Epidermal melanocyte (primary cell): Measurements from ENCODE around the gene PRORP.
A peak's percentile ranks its signal among the peaks of the same experiment; 100 is the strongest.
"Not testable (repeated sequence)": the region's sequence is repeated elsewhere in the genome, so short reads cannot be mapped to it uniquely, and the experiment has no call there.

ENCODE experiments used
- DNase-seq: peaks from one replicate; pipeline ENCODE4 v3.0.0; 2011; ENCODE audit warnings: low spot score; ENCODE audit not compliant: insufficient read length

The PRORP gene

DNA sequence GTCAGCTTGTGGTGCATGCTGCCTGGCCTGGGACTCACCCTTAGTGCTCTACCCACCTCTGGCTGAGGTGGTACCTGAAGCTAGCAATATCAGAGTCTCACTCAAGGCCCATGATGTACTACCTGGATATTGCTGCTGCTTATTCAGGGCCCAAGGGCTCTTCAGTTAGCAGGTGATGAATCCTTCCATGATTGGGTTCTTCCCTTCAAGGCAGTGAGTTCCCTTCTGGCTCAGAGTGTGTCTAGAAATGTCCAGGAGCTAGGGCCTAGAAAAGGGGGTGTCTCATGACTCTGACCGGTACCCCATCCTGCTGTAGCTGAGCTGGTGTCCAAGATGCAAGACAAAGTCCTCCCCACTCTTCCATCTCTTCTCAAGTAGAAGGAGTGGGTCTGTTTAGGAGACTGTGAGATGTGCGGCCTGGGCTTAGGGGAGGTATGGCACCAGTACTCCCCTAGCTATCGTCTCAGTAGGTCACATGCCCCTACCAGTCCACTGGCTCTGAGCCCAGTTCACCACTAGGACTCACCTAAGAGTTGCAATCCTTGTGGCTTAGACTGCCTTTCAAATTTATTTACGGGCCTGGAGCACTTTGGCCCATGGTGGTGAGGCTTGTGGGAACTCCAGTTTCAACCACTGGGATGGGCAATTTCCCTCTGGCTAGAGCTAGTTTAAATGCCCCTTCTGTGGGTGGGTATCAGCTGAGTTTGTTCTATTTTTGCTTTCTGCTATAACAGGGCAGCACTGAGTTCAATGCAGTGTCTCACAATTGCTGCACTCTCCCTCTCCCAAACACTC, 12.2 kb downstream of the PRORP start:
- DNase-seq = no peak

DNA sequence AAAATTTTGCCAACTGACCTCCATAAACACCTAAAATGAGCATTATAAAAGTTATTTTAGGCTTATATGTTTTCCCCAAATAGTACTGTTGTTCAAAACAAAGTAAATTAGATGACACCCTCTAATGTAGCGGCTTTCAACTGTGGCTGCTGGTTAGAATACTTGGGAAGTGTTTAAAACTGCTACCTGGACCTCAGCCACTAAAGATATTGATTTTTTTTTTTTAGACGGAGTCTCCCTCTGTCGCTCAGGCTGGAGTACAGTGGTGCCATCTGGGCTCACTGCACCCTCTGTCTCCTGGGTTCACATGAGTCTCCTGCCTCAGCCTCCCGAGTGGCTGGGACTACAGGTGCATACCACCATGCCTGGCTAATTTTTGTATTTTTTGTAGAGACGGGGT, 16.2 kb downstream of the PRORP start:
- DNase-seq = no peak

DNA sequence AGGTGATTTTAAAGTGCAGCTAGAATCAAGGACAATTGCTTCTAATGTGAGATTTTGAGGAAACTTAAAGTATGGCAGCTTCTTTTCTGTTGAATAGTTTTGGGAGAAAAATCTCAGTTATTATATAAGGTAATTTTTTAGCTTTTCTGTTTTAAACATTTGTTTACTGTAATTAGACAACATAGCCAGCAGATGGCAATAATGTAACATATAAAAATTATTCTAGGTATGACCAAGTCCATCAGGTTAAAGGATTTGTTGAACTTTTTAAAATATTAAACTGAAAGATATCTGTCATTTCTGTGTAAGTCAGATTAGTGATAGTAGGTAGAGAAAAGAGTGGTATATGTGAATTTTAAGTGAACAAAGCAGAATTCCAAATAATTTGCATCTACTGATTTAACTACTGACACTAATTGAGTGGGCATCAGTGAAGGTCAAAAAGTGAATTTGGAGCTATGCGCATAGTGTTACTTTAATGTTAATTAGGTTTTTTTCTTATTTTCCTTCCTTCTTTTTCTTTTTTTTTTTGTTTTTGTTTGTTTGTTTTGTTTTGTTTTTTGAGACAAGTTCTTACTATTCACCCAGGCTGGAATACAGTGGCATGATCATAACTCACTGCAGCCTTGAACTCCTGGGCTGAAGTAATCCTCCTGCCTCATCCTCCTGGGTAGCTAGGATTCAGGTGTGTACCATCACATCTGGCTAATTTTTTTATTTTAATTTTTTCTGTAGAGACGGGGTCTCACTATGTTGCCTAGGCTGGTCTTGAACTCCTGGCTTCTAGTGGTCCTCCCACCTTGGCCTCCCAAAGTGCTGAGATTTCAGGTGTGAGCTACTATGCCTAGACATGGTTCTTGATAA, 18.6 kb downstream of the PRORP start:
- DNase-seq = no peak

DNA sequence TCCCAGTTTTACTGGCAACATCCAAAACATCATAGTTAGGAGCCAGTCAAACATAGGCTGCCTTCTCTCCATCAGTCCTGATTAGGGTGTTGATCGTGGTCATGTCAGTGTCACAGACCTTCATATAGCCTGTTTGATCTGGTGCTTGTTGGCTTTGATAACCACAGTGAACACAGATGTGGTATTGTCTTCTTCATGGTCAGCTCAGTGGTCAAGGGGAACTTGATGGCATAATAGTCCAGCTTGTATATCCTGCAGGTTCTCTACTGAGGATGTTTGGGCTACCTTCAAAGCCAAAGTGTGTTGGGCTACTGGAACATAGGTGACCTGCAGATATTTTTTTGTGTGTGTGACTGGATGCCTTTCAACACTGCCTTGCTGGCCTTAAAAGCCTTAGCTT, 21.7 kb downstream of the PRORP start:
- no peak for DNase-seq

DNA sequence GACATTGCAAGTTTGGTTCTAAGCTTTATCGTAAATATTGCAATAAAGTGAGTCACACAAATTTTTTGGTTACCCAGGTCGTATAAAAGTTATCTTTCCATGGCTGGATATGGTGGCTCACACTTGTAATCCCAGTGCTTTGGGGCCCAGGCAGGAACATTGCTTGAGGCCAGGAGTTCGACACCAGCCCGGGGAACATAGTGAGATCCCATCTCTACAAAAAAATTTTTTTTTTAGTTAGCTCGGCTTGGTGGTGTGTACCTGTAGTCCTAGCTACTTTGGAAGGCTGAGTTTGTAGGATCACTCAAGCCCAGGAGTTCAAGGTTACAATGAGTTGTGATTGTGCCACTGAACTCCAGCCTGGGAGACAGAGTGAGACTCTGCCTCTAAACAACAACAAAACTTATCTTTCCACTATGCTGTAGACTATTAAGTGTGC, 24.4 kb downstream of the PRORP start:
- DNase-seq = no peak

DNA sequence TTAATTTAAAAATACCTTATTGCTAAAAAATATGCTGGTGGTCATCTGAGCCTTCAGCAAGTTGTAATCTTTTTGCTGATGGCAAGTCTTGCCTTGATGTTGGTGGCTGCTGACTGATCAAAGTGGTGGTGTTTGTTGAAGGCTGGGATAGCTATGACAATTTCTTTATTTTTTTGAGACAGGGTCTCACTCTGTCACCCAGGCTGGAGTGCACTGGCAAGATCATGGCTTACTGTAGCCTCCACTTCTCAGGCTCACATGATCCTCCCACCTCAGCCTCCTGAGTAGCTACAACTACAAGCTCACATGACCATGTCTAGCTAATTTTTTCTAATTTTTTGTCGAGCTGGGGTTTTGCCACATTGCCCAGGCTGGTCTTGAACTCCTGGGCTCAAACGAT, 24.8 kb downstream of the PRORP start:
- no peak for DNase-seq

DNA sequence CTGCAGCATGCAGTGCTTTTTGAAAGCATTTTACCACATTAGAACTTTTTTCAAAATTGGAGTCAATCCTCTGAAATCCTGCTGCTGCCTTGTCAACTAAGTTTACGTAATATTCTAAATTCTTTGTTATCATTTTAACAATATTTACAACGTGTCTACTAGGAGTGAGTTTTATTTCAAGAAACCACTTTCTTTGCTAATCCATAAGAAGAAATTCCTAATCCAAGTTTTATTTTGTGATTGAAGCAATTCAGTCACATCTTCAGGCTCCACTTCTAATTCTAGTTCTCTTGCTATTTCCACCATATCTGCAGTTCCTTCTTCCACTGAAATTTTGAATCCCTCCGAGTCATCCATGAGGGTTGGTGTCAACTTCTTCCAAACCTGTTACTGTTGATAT, 25.4 kb downstream of the PRORP start:
- DNase-seq = no peak

DNA sequence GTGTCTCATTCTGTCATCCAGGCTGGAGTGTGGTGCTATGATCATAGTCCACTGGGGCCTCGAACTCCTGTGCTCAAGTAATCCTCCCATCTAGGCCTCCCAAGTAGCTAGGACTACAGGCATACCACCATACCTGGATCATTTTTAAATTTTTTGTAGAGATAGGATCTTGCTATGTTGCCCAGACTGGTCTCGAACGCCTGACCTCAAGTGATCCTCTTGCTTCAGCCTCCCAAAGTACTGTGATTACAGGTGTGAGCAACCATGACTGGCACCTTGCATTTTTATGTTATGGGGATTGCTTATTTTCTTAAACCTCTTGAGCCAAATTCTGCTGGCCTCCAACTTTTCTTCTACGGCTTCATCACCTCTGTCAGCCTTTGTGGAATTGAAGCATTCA, 26.9 kb downstream of the PRORP start:
- no peak for DNase-seq

DNA sequence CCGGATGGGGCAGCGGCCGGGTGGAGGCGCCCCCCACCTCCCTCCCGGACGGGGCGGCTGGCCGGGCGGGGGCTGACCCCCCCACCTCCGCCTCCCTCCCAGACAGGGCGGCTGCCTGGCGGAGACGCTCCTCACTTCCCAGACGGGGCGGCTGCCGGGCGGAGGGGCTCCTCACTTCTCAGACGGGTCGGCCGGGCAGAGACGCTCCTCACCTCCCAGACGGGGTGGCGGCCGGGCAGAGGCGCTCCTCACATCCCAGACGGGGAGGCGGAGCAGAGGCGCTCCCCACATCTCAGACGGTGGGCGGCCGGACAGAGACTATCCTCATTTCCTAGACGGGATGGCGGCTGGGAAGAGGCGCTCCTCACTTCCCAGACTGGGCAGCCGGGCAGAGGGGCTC, 30.2 kb downstream of the PRORP start:
- DNase-seq = not testable (repeated sequence)

DNA sequence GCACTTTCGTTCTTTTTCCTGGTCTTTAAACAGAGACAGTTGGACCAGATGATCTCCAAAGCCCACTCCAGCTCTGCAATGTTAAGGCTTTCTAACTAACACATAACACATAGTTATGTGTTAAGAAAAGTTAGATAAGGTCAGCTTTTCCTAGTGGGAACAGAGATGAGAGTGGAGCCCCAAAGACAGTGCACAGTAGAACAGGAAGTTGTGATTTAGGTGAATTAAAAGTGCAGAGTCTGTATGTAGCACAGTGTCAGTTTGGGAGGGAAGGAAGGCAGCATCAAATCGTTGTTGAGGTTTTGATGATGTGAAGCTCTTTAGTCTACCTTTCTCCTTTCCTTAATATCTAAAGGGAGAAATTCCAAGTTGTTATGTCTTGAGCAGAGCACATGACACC, 31.7 kb downstream of the PRORP start:
- no peak for DNase-seq

DNA sequence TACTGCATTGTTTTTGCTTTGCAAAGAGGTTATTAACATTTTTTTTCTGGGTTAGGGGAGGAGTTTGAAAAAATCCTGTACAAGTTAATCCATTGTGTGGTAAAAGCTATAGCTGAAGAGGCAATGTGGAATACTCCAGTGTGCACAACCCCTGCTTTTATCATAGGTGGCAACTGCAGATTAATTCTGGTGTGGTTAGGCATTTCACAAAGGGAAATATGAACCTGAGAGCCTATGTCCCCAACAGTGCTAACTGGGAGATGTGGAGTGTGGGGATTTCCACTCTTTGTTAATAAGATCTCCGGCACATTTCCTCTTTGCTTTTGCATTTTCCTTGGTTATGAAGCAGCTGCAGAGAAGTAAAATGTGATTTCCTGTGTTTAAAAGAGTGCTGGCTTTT, 33.6 kb downstream of the PRORP start:
- DNase-seq = no peak

DNA sequence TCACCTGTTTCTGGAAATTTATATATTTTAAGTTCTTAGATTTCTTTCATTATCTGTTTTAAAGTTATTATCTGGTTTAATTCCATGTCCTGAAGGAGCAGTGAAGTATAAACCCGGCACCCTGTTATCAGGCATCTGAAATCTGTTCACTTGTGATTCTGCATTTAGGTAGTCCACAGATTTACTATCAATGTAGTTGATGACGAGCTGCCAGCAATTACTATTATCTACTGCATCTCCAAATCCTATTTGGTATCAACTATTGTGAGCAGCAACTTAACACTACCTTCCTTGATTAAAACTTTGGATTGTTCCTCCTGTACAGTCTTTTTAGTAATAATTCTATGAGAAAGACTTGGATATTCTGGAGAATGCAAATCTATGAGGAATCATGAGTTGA, 36.1 kb downstream of the PRORP start:
- no peak for DNase-seq

DNA sequence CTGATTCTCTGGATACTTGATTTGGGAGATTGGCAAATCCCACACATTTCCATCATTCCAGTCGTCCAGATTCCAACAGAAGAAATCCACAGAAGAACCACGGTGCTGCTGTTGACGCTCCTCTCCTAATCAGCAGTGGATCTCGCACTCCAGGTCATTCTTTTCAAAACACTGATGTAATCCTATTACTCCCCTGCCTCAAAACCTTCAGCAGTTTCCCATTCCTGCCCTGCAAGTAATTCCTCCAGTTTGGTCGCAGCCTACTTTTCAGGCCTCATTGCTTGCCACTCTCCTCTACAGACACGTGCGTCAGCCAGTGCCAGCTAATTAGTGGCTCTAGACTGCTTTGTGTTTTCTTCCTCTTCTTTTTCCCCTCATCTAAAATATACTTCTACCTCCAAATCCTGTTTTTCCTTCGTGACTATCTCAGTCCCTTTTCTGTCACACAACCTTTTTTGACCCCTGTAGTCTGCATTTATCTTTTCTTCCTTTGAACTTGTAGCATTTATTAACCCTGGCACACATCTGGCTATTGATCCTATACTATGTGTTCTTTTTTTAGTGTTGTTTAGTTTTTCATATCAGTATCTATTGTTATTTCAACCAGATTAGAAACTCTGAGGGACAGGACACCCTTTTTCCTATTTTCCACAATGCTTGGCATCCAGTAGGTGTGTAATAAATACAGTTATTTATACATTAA, 36.8 kb downstream of the PRORP start:
- no peak for DNase-seq

DNA sequence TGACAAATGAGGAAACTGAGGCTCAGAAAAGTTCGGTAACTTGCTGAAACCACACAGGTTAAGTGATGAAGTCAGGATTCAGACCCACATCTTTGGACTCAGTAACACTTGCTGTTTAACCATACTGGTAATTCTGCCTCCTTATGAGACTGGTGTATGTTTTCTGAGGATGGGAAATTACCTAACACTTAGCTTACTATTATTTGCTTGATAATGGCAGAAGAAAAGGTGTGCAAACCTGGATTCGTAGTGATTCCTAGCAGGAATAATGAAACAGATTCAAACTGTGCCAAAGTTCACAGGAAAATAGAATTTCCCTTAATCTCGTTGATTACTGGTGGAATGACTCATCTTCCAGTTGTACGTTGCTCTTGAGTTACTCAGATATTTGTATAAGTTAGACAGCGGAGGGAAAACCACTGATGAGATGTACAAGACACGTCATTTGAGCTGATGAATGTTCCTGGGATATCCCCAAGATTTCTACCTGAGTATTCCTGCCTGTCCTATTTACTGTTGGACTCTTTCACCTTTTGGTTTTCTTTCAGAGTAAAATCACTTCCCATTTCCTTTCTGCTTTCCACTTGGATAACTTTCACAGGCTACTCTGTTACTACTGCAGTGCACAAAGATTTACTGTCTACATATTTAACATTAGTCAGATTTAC, 37.5 kb downstream of the PRORP start:
- peak; percentile 26 for DNase-seq

DNA sequence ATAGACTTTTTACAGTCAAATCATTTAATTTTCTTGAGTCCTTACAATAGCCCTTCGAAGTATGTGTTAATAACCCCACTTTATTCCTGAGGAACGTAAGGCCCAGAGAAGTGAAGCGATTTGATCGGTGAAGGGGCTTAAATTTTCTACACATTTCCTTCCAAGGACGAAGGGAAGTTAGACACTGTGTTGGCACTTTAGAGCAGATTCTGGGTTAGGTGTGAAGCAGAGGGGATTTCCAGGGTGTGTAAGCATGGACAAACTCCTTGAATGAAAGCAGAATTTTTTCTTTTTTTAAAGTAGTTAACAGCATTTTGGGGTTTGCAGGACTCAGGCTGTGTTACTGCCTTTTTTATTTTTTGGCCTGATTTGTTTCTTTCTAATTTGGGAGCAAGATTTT, 38.9 kb downstream of the PRORP start:
- no peak for DNase-seq

DNA sequence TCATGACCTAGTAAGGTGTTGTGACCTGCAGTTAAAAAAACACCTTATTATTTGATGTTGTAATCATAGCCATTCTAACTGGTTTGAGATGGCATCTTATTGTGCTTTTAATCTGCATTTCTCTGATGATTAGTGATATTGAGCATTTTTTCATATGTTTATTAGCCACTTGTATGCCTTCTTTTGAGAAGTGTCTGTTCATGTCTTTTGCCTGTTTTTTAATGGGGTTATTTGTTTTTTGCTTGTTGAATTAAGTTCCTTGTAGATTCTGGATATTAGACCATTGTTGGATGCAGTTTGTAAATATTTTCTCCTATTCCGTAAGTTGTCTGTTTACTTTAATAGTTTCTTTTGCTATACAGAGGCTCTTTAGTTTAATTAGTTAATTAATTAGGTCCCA, 41.0 kb downstream of the PRORP start:
- DNase-seq = no peak

DNA sequence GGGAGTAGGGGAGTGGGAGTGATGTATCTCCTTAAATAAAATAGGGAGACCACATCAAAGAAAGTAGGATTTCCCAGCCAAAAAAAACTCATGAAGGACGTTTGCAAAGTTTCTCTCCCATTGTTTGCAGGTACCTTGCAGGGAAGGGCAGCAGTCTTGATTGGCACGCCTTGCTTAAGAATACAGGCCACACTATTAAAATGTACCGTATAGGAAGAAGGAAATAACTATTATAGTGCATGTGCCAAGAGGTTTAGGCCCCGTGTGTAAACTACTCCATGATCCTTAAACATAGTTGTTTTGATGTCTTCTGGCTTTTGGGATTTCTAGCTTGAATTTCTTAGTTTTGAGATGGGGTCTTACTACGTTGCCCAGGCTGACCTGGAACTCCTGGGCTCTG, 42.5 kb downstream of the PRORP start:
- DNase-seq = no peak

DNA sequence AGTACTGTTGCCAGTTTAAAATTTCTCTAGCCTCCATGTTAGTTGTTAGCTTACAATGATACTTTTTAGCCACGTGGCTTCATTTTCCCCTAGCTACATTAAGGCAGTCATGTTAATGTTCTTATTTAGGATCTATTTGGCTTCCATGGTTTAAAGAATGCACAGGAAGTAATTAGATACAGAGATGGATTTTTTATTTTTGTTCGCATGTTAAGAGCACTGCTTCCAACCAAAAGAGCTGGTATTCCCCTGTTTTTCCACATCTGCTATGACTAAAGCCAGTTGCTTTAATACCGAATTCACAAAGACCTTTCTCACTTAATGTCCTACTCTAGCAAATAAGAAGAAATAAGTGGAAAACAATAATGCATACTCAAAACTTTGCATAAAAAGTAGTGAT, 45.1 kb downstream of the PRORP start:
- no peak for DNase-seq
